Type B pancreatic cell (in vitro differentiated cells): Measurements from ENCODE around the gene ITGA1. TPM values are rescaled to one million over a fixed set of nuclear protein-coding genes. Genes with fewer than 3 reads are reported as not detected.

Experiments used
- DNase-seq: peaks from one replicate; pipeline ENCODE4 v3.0.0; 2021; ENCODE audit warnings: mixed read lengths; ENCODE audit not compliant: unreplicated experiment; ENCODE audit errors: extremely low spot score
- H3K27ac Mint-ChIP-seq: 2 replicates; pipeline ENCODE4 v1.8.0; 2021; ENCODE audit warnings: mild to moderate bottlenecking, mixed read lengths
- H3K27me3 Mint-ChIP-seq: 2 replicates; pipeline ENCODE4 v1.8.0; 2021; ENCODE audit warnings: mixed read lengths
- H3K36me3 Mint-ChIP-seq: 2 replicates; pipeline ENCODE4 v1.8.0; 2021; ENCODE audit warnings: mixed read lengths
- H3K4me1 Mint-ChIP-seq: one replicate; pipeline ENCODE4 v1.8.0; 2021; ENCODE audit warnings: mixed read lengths; ENCODE audit not compliant: unreplicated experiment
- H3K4me3 Mint-ChIP-seq: 2 replicates; pipeline ENCODE4 v1.8.0; 2021; ENCODE audit warnings: mild to moderate bottlenecking, mixed read lengths
- H3K9me3 Mint-ChIP-seq: 2 replicates; pipeline ENCODE4 v1.8.0; 2021; ENCODE audit warnings: mixed read lengths
- CTCF ChIP-seq: fragments of 200-600 bp; sonication (generic); conservative IDR thresholded peaks from 2 replicates; pipeline ENCODE4 v1.5.0; 2021; ENCODE audit warnings: antibody characterized with exemption, mild to moderate bottlenecking
- total RNA-seq: library from RNA; stranded (reverse); gene quantifications from 2 replicates; pipeline ENCODE4 v1.2.1, GENCODE V29; 2021; ENCODE audit warnings: low replicate concordance

The ITGA1 gene
- total RNA-seq, 1 donor from 2014 or later = 17.0 TPM

GRCh38 chr5:52831786-52832511 lies 44.2 kb downstream of the ITGA1 start:
- Mint-ChIP-seq H3K27me3 (no peaks in the 10 kb centered on the region), H3K27ac (no peak overlapping the region), H3K4me3 (no peak overlapping the region), H3K36me3 (no peaks in the 10 kb centered on the region), H3K4me1 (no peaks in the 10 kb centered on the region), H3K9me3 (peaks cover 7% of the 10 kb centered on the region)
- TF ChIP-seq CTCF = no peak
- DNase-seq = no peak

GRCh38 chr5:52834320-52834719 lies 46.6 kb downstream of the ITGA1 start:
- no peak overlapping the region for H3K27ac Mint-ChIP-seq
- TF ChIP-seq CTCF = no peak
- no peak overlapping the region for H3K4me3 Mint-ChIP-seq
- no peaks in the 10 kb centered on the region for H3K9me3 Mint-ChIP-seq
- H3K27me3 Mint-ChIP-seq = no peaks in the 10 kb centered on the region
- DNase-seq = no peak
- H3K36me3 Mint-ChIP-seq = no peaks in the 10 kb centered on the region
- peaks cover 12% of the 10 kb centered on the region for H3K4me1 Mint-ChIP-seq

- peak overlapping the region; percentile 62 for H3K4me3 Mint-ChIP-seq
- peaks cover 21% of the 10 kb centered on the region for H3K4me1 Mint-ChIP-seq
- H3K27ac Mint-ChIP-seq = no peak overlapping the region
- no peaks in the 10 kb centered on the region for H3K27me3 Mint-ChIP-seq
- DNase-seq = no peak
- TF ChIP-seq CTCF = no peak
- H3K36me3 Mint-ChIP-seq = no peaks in the 10 kb centered on the region
- no peaks in the 10 kb centered on the region for H3K9me3 Mint-ChIP-seq
Measured at GRCh38 chr5:52837068-52837467, 49.4 kb downstream of the ITGA1 start.

- Mint-ChIP-seq H3K4me1 (peaks cover 21% of the 10 kb centered on the region), H3K27me3 (no peaks in the 10 kb centered on the region), H3K36me3 (no peaks in the 10 kb centered on the region), H3K27ac (no peak overlapping the region), H3K9me3 (no peaks in the 10 kb centered on the region), H3K4me3 (no peak overlapping the region)
- TF ChIP-seq CTCF = no peak
- DNase-seq = no peak
Measured at GRCh38 chr5:52837591-52838001, 49.9 kb downstream of the ITGA1 start.

GRCh38 chr5:52838326-52839015 lies 50.8 kb downstream of the ITGA1 start:
- Mint-ChIP-seq H3K36me3 (no peaks in the 10 kb centered on the region), H3K27me3 (no peaks in the 10 kb centered on the region), H3K4me1 (peaks cover 21% of the 10 kb centered on the region), H3K27ac (no peak overlapping the region), H3K9me3 (no peaks in the 10 kb centered on the region), H3K4me3 (no peak overlapping the region)
- TF ChIP-seq CTCF = no peak
- DNase-seq = no peak
